Fibroblast of villous mesenchyme (primary cell): ENCODE measurements around the gene ARL2BP. TPM values are rescaled to one million over a fixed set of nuclear protein-coding genes. Genes with fewer than 3 reads are reported as not detected.

Experiments
- DNase-seq: peaks from one replicate; pipeline ENCODE4 v3.0.0-alpha.2; 2010; ENCODE audit warnings: low read depth
- H3K4me3 ChIP-seq: 2 replicates; pipeline ENCODE4 v1.5.1; 2011; ENCODE audit warnings: low read depth, mild to moderate bottlenecking, low read length
- total RNA-seq: library from RNA; depleted of rRNA; stranded (reverse); fragments of >200 nt; gene quantifications from 2 replicates; pipeline ENCODE4 v1.2.3, GENCODE V29; 2012
- TF ChIP-seq, protein P1 (sequence below): IDR thresholded peaks from 2 replicates; pipeline ENCODE4 v1.5.1; 2012; ENCODE audit warnings: low read depth, mild to moderate bottlenecking, low read length; ENCODE audit not compliant: insufficient read depth

ARL2BP gene
- total RNA-seq, 1 donor = 134 TPM

DNA sequence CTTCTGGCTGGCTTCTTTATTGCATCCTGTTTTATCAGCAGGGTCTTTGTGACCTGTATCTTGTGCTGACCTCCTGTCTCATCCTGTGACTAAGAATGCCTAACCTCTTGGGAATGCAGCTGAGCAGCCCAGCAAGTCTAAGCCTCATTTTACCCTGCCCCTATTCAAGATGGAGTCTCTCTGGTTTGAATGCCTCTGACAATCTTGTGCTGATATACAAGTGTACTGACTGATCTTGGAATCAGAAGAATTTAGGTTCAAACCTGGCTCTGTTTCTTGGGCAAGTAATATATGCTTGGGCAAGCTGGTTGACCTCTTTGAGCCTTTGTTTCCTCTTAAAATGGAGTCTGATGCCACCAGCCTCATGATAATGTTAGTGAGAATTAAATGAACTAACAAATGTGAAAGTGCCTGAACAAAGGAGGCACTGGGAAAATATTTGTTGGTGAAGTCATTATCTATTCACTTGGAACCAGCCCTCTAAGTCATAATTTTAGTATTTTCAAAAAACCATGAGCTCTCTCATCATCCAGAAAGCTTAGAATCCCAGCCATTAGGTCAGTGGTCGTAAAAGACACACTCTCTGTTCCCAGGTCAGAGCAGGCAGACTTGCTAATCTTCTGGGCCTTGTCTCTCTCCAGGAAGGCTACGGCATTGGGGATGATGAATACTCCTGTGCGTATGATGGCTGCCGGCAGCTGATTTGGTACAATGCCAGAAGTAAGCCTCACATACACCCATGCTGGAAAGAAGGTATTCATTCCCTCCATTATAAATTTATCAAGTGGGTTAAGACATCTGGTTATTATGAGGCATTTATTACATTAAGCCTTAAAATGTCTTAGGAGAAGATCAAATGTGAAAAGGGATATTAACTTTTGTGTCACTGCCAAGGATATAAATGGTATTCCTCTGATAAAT is 18.1 kb upstream of the ARL2BP start:
- no peak overlapping the region for H3K4me3 ChIP-seq
- TF ChIP-seq, protein P1, sequence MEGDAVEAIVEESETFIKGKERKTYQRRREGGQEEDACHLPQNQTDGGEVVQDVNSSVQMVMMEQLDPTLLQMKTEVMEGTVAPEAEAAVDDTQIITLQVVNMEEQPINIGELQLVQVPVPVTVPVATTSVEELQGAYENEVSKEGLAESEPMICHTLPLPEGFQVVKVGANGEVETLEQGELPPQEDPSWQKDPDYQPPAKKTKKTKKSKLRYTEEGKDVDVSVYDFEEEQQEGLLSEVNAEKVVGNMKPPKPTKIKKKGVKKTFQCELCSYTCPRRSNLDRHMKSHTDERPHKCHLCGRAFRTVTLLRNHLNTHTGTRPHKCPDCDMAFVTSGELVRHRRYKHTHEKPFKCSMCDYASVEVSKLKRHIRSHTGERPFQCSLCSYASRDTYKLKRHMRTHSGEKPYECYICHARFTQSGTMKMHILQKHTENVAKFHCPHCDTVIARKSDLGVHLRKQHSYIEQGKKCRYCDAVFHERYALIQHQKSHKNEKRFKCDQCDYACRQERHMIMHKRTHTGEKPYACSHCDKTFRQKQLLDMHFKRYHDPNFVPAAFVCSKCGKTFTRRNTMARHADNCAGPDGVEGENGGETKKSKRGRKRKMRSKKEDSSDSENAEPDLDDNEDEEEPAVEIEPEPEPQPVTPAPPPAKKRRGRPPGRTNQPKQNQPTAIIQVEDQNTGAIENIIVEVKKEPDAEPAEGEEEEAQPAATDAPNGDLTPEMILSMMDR = no peak
- DNase-seq = peak; percentile 30

DNA sequence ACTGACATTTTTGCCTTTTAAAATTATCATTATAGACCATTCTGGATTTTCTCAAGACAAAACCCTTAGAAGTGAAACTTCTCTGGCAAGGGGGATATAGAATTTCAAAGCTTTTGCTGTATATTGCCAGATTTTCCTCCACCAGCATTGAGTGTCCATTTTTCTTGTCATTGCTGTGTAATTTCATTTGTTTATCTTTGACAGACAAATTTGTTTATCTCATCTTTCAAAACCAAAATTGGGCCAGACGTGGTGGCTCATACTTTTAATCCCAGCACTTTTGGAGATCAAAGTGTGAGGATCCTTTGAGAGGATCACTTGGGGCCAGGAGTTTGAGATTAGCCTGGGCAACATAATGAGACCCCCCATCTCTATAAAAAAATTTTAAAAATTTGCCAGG is 16.0 kb upstream of the ARL2BP start:
- TF ChIP-seq, protein P1 = no peak
- DNase-seq = no peak
- no peak overlapping the region for H3K4me3 ChIP-seq

DNA sequence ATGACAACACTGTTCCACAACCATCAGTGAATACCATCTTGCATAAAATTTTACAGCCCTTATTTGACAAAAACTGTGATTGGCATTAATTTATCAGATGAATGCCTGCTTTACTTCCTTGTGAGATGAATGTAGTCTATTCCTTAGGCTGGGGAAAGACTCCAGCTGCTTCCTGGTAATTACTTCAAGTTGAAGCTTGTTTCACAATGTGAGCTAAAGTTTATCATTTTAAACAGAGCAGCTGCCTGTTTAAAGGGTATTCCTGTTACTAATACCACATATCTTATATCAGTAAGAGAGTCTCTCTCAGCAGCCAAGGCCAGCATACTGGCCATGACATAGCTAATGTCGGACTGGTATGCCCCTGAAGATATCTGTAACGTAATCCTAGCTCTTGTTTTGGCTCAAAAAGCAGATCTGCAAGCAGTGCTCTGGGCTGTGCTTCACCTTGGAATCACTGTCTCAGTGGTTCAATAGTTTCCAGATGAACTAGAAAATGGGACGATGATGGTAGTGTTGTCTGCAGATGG is 13.2 kb upstream of the ARL2BP start:
- DNase-seq = peak; percentile 51
- no peak overlapping the region for H3K4me3 ChIP-seq
- TF ChIP-seq, protein P1 = no peak

GRCh38 chr16:57233944-57234706 is 10.9 kb upstream of the ARL2BP start:
- TF ChIP-seq, protein P1 = no peak
- no peak for DNase-seq
- H3K4me3 ChIP-seq = no peak overlapping the region

DNA sequence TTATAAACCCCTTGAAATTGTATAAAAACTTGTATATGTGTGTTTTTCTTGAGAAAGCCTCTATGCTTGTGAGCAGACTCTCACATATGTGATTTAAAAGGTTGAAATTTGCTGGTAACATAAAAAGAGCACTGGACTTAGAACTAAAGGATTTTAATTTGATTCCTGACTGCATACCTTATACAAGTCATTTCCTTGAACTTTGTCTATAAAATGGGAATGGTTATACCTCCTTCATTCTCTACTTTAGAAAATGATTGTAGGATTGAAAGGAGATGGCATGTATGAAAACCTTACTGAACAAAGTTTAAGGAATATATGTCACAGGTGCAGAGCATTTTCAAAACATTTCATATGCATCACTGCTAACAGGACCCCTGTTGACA is 10.4 kb upstream of the ARL2BP start:
- H3K4me3 ChIP-seq = no peak overlapping the region
- TF ChIP-seq, protein P1 = no peak
- DNase-seq = no peak

DNA sequence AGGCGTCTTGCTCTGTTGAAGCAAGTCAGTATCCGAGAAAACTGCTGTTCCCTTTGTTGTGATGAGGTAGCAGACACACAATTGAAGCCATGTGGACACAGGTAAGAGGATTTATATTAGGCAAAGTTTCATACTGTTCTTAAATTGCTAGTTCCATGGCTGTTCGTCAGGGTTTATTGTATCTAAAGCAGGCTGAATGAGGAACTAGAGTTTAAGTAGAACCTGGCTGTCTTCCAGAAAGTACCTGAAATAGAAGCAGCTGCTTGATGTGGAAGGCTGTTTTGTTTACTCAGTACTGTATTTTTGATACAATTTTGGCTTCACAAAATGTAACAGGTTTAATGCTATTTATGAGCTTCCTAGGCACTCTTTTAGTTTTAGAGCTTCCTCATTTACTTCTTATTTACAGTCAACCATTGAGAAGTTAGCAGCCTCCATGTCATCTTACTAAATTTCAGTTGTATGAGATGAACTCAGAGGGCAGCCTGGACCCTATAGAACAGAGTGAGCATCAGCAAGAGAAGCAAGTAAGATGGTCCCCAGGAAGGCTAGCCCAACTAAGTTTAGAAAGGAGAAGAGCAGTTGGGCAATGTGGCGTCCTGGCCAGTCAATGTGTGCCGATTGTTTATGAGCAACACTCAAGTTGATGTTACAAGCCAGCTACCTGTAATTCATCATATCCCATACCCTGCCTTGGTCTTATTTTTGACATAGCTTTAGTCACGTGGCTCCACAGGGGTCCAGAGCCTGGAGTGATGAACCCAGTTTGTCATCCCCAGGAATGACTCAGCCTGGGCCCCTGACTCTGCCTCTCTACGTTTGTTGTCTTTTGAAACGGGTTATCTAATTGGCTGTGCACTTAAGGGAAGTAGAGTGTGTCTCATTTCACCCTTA is 9.7 kb upstream of the ARL2BP start:
- peak; percentile 43 for DNase-seq
- TF ChIP-seq, protein P1 = no peak
- H3K4me3 ChIP-seq = no peak overlapping the region
